Left lobe of liver (tissue), 2 donors: ENCODE measurements around the gene SOCS6. TPM values are rescaled to one million over a fixed set of nuclear protein-coding genes. Genes with fewer than 3 reads are reported as not detected.
"Not testable (repeated sequence)": the region's sequence is repeated elsewhere in the genome, so short reads cannot be mapped to it uniquely, and the experiment has no call there.

Source experiments
- ATAC-seq: fragments of 200-7000 bp; cut with Tn5 transposase; one replicate; pipeline ENCODE4 v1.9.1; 2020; ENCODE audit warnings: mild to moderate bottlenecking, moderate library complexity
- DNase-seq: peaks from one replicate; pipeline ENCODE4 v3.0.0-alpha.2; 2020; ENCODE audit warnings: low spot score
- total RNA-seq: library from RNA; stranded (reverse); gene quantifications from one replicate; pipeline ENCODE4 v1.2.1, GENCODE V29; 2021
- donor health status: DM: no; HTN: no; CAD: no; lungs with moderate emphysema.
- donor health status: DM: no; HTN: yes; CAD: no.

The SOCS6 gene, protein sequence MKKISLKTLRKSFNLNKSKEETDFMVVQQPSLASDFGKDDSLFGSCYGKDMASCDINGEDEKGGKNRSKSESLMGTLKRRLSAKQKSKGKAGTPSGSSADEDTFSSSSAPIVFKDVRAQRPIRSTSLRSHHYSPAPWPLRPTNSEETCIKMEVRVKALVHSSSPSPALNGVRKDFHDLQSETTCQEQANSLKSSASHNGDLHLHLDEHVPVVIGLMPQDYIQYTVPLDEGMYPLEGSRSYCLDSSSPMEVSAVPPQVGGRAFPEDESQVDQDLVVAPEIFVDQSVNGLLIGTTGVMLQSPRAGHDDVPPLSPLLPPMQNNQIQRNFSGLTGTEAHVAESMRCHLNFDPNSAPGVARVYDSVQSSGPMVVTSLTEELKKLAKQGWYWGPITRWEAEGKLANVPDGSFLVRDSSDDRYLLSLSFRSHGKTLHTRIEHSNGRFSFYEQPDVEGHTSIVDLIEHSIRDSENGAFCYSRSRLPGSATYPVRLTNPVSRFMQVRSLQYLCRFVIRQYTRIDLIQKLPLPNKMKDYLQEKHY
- 12.0 TPM for total RNA-seq

DNA sequence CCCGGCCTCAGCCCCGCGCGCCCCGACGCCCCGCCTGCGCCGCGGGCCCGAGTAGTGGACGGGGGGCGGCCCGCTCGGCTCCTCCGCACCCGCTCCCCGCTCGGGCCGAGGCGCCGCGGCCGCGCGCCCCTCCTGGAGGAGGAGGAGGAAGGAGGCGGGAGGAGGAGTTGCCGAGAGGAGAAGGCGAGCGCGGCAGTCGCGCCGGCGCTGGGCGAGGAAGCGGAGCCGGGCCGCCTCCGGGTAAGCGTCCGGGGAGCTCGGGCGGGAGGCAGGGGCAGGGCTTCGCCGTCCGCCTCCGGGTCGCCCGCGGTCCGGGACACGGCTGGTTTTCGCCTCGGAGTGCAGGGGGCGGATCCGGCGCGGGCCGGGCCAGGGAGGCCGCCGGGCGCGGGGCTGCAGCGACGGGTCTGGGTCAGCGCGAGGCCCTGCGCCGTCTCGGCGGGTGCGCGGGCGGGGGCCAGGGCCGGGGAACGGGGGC is at the start of gene SOCS6:
Gene SOCS6 (plus strand): TSS at position 195 of the 478 bp plus-strand sequence. CDS start 35,624 bp downstream, outside the sequence.
- ATAC-seq = peak; percentile 70
- DNase-seq = peak; percentile 72

DNA sequence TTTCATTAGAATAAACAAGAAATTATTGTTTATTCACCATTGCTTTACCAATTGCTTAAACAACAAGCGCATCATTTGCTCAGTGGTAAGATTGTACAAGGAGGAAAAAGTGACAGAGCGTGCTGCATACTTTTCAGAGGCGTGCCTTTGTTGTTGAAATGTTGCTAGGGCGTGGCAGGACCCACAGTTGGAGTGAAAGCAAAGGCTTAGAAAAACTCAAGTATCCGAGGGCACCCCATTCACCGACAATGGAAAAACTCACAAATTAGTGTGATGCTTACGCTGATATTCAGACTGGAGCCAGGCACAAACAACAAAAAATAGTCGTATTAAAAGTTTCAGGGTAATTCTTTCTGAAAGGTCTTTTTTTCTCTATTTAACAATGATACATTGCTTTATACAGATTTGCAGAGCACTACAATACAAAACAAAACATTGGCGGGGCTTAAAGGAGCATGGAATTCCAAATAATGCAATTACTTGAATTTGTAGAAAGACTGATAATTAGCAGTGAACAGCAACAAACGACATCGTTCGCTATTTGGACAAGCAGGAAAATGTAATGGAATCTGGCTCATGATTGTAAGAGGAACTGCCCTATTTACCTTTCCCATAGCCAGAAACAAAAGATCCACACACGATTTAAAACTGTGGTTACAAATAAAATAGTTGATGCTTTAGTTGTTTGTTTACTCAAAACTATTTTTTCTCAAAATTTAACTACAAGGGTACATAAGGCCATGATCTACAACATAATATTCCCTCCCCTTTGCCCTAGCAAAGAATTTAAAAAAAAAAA is 45.5 kb upstream of the SOCS6 start:
- DNase-seq = no peak
- no peak for ATAC-seq

DNA sequence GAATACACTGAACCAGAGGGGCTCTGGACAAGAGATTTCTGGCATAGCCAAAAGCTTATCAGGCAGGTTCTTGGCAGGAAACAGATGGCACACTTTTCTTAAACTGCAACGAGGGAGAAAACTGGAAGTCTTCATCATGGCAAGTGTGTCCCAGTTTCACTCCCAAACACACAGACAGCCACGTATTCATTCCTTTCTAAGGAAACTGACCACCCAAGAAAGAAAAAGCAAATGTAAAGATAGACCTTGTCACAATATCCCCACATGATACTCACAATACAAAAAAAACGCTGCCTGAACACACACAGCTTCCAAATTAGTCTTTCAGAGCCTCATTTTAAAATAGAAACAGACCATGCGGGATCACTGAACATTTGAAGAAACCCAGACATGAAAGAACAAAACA is 42.8 kb upstream of the SOCS6 start:
- DNase-seq (no peak), ATAC-seq (no peak)

DNA sequence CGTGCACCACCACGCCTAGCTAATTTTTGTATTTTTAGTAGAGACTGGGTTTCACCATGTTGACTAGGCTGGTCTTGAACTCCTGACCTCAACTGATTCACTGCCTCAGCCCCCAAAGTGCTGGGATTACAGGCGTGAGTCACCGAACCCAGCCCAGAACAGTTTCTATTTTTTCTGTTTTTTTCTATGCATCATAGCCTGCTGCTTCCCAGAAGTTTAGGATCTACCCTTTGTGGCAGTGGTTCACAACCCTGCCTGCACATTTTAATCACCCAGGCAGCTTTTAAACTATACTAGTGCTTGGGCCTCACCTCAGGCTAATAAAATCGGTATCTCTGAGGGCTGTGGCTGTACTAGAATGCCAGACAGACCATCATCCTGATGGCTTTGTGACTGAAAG is 39.7 kb upstream of the SOCS6 start:
- no peak for ATAC-seq
- DNase-seq = no peak

DNA sequence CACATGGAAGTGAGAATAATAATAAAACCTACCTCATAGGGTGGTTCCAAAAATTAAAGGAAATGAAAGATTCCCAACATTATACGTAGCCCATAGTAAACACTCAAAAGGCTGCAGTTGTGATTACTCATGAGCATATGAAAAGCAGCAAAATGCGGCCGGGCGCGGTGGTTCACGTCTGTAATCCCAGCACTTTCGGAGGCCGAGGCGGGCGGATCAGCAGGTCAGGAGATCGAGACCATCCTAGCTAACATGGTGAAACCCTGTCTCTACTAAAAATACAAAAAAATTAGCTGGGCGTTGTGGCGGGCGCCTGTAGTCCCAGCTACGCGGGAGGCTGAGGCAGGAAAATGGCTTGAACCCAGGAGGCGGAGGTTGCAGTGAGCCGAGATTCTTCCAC is 39.0 kb upstream of the SOCS6 start:
- not testable (repeated sequence) for DNase-seq, ATAC-seq

DNA sequence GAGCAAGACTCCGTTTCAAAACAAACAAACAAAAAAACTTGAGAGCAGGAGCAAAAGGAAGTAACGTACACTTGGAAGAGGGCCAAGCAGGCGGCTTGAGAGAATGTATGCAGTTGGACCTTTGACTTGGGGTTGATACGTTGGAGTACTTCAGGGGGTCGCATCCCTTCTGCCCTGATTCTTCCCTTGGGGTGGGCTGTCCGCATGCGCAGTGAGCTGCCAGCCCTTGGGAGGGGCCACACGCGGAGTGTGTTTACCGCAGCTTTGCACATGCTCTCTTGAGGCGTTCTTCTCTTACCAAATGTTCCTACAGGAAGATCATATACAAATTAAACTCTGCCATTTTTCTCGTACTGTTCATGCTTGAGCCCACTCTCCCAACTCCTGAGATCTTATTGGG is 38.1 kb upstream of the SOCS6 start:
- ATAC-seq (no peak), DNase-seq (no peak)

DNA sequence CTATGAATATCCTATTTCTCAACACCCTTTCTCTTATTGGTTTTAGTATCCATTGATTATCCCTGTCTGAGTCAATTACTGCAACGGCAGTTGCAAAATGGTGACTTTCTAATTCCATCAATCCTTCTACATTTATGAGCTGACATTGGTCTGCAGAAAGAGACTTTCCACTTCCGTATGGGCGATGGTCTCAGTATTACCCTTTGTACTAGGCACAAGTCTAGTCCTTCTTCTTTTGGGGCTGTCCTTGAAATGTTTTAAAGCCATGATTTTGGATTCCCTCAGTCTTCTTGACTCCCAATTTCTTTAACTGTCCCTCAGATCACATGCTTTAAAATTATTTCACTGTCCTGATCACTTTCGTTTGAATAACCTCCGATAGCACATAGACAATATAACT is 32.7 kb upstream of the SOCS6 start:
- no peak for DNase-seq
- ATAC-seq = no peak

DNA sequence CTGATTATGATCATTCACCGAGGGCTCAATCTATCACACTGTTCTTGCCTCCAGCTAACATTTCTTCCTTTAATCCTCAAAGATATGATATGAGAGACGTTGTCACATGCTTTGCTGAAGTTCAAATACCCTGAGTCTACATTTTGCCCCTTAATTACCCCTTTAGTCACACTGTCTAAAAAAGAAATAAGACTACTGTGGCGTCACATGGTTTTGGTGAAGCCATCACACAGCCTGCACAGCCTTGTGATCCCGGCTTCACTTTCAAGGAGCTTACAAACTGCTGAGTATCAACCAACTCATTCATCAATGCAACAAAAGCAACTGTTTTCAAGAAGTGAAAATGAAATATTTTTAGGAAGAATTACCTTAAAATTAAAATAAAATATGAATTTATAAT is 31.9 kb upstream of the SOCS6 start:
- ATAC-seq = no peak
- DNase-seq = no peak

DNA sequence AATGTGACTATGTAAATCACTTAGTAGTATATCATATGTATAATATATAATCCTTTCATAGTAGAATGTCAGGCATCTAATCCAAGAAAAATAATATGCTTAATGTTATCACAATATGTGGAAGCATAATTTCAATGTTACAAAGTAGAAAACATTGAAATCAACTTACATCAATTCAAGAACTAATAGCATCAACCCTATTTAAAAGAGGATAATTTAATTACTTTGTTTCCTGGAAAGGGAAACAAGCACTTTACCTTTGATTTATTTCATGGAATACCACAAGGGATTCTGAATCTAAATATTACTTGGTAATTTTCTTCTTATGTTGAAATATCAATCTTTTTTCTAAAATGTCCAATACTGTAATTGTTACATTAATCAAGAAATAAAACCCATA is 30.6 kb upstream of the SOCS6 start:
- no peak for DNase-seq
- ATAC-seq = no peak

DNA sequence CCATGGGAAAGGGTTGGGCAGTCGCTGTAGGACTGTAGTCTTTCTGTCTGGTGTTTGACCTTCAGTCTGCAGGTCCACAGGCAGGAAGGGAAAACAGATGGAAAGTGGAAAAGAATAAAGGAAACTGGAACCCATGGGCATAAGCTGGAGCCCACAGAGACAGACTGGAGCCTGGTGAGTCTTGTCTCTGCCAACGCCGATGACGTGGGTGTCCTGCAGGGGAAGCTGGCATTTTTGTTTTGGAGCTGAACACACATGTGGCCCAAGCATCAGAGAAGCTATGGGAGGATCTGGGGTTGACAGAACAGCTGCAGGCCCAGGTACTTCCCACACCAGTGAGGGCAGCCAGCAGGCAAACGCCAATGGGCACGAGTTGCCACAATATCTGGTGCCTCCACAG is 28.2 kb upstream of the SOCS6 start:
- DNase-seq (no peak), ATAC-seq (no peak)

DNA sequence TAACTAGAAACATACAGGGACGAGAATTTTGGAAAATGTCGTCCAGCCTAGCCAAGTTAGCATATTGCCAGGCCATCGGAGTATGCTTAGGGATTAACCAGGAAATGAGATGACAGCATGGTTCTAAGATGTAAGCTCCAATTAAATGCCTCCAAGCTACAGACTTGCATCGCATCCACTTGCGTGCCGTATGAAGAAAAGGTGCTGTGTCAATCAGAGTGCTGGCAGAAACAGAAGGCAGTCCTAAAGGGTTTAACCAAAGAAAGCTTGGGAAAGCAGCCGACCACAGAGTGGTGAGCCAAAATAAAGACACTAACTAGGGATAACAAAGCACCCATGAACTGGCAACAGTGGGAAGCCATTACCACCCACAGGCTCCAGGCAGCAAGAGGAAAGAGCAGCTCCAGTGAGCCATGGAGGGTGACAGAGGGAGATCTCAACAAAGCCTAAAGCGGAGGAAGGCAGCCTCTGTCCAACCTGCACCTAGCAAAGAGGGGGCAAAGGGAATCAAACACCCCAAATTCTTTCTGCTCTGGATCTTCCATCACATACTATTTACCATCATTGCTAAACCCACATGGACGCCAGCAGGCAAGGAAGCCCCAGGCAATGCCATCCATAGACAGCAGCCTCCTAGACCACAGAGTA is 27.6 kb upstream of the SOCS6 start:
- no peak for DNase-seq
- ATAC-seq = no peak

DNA sequence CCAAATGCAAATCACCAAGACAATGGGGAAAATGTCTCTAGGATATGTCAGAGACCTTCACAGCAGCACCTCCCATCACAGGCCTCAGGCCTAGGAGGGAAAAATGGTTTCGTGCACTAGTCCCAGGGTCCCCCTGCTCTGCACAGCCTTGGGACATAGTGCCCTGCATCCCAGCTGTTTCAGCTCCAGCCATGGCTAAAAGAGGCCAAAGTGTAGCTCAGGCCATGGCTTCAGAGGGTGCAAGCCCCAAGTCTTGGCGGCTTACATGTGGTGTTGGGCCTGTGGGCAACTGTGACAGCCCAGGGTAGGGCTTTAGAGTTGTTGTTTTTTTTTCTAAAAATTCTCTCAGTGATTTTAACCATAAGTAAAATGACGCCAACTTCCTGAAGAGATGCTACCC is 25.5 kb upstream of the SOCS6 start:
- DNase-seq (no peak), ATAC-seq (no peak)

DNA sequence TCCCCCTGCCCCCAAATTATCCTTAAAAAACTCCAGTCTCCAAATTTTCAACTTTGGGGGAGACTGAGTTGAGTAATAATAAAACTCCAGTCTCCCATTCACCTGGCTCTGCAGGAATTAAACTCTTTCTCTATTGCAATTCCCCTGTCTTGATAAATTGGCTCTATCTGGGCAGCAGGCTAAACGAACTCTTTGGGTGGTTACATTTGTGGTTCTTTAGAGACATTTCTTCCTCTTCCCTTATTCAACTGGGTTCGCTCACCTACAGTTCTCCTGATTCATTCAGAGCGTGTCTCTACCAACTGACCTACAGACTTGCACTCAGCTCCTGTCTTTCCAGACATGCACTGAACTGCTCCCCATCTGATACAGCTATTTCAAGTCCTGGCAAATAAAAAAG is 17.1 kb upstream of the SOCS6 start:
- no peak for ATAC-seq

DNA sequence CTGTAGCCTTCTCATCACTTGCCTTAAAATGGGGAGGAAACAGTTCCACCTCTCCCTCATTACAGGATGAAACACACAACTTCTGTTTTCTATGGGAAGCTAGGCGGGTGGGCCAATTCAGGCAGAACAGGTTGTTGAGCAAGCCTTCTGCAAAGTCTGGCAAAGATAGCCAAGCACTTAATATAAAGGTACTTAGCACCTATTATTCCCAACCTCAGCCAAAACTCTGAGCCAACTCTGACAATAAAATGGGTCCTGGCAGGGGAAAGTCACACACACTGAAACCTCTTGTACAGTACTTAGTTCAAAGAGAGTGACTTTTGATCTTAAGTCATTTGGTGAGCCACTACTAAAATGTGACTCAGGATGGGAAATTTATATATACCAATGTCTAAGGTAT is 15.8 kb upstream of the SOCS6 start:
- no peak for ATAC-seq
- DNase-seq = no peak

More for the DNA sequence above, 17.1 kb upstream of the SOCS6 start:
- DNase-seq = no peak

DNA sequence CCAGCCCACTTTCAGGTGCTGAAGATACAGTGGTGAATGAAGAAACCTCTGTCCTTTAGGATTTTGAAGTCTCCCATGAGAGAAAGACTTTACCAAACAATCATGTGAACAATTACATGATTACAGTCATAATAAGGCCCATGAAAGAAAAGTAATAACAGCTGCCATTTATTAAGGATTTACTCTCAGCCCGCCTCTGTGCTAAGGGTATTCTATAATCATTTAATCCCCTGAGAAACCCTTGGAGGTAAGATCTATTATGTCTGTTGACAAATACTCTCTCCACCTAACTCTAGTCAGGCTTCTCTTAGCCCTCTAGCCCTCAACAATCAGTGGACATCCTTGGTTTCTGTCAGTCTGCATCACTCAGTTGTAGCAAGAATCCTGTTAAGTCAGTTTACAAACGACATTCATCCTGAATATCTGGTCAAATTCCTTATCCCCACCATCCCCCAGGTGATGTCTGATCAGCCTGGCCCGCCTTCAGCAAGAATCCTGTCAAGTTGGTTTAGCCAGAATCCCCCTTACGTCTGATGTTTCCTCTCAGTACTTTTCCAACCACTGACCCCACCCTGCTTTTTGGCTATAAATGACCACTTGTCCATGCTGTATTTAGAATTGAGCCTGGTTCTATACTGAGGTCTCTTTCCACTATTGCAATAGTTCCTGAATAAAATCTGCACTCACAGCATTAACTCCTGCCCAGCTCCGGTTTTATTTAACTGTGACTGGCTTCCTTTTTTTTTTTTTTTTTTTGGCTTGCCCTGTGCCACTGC is 12.2 kb upstream of the SOCS6 start:
- DNase-seq (no peak), ATAC-seq (no peak)

DNA sequence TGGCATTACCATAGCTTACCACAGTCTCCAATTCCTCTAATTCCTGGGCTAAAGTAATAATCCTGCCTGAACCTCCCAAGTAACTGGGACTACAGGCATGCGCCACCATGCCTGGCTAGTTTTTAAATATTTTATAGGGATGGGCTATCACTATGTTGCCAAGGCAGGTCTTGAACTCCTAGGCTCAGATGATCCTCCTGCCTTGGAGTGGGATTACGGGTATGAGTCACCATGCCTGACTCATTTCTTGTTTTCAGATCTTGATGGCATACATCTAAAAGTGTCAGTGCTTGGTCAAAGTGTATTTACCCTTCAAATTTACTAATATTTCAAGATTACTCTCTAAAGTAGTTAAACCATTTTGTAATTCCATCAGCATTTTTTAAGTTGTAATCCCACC is 9.4 kb upstream of the SOCS6 start:
- no peak for ATAC-seq
- no peak for DNase-seq

DNA sequence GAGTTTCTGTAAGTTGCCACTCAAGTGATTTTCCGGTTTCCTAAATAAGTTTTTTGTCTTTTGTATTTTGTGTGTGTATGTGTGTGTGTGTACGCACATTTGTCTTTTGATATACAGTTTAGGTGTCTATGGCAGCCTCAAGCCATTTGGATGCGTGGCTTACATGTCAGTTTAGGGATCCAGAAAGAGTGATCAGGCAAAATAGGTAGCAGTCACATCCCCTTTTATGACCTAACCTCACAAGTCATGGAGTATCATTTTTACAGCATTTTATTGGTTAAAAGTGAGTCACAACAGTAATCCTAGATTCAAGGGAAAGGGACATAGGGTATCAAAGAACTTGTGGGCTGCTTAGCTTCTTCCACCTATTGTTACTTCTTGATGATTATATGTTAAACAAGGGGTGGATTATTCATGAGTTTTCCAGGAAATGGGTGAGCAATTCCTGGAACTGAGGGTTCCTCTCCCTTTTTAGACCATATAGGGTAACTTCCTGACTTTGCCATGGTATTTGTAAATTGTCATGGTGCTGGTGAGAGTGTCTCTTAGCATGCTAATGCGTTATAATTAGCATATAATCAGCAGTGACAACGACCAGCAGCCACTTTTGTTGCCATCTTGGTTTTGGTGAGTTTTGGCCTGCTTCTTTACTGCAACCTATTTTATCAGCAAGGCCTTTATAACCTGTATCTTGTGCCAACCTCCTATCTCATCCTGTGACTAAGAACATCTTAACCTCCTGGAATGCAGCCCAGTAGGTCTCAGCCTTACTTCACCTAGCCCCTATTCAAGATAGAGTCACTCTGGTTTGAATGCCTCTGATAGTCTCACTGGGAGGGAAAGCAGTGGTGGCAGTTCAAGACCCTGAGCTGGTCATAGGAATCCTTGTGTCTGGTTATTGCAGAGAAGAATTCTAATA is 8.6 kb upstream of the SOCS6 start:
- ATAC-seq (no peak), DNase-seq (no peak)

DNA sequence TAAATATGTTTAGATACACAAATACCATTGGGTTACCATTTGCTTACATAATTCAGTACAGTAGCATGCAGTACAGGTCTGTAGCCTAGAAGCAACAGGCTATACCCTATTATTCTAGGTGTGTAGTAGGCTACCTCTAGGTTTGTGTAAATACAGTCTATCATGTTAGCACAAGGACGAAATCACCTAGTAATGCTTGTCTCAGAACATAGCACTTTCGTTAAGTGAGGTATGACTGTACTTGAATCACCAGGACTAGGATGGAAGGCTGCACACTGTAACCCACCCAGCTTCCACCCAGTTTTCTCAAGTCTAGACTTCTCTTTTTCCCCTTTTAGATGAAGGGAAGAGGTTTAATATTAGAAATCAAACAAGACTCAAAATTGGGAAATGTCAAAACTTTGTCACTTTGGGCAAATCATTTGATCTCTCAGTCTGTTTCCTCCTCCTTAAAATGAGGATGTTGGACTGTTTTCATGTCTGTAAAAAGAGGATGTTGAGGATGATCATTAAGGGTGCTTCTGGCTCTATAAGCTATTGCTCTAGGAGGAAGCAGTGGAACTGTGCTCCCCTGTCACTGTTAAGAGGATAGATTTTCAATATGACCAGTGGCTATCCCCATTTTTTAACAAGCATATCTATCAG is 3.7 kb upstream of the SOCS6 start:
- ATAC-seq (no peak), DNase-seq (no peak)

DNA sequence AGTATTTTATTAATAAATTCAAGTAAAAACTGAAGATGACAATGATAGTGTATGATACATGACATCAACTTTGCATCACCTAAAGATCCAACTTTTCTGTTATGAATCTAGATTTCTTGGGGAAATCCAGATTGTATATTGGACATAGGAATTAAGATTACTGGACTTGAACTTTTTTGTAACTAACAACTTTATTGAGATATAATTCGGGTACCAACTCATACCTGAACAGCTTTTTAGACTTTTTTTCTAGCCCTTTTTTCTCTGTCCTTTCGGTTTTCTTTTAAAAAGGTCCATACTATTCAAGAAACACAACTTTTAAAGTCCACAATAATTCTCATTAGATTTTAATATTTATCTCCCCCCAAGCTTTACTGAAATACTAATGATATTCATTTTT is 1.1 kb upstream of the SOCS6 start:
- no peak for DNase-seq
- ATAC-seq = no peak
